ENCODE results near the gene YPEL5. TPM values are rescaled to one million over a fixed set of nuclear protein-coding genes. Genes with fewer than 3 reads are reported as not detected.

YPEL5 gene
- total and polyA plus RNA-seq, 3 experiments from 2014 or later, result 35.7 to 119 (median 38.3) TPM

- H3K9me3 ChIP-seq (ENCODE audit: low read length), result no peaks in the 10 kb centered on the region
- POLR2A ChIA-PET, result no interaction called here
- H3K9me3 Mint-ChIP-seq, result no peaks in the 10 kb centered on the region
Observed at GRCh38 chr2:30122362-30122761, 24.4 kb upstream of the YPEL5 start.

GRCh38 chr2:30127016-30127893 is 19.6 kb upstream of the YPEL5 start:
- ChIA-PET POLR2A (no interaction called here), CTCF (no interaction called here)
- H3K27ac Mint-ChIP-seq, result peak overlapping the region in 1 of 8 donors; percentile 61
- no peak for DNase-seq
- H3K27ac ChIP-seq (ENCODE audit: low read depth, low read length), result no peak overlapping the region
- H3K4me3 Mint-ChIP-seq, result no peak overlapping the region
- H3K4me1 Mint-ChIP-seq, result no peaks in the 10 kb centered on the region
- H3K36me3 Mint-ChIP-seq, result peaks cover 0 to 7% (median 0%) of the 10 kb centered on the region in 3 donors
- H3K9me3 ChIP-seq (ENCODE audit: low read length), result no peaks in the 10 kb centered on the region
- peaks cover 4 to 9% of the 10 kb centered on the region in 2 donors for H3K27me3 Mint-ChIP-seq
- no peaks in the 10 kb centered on the region for H3K27me3 ChIP-seq (ENCODE audit: insufficient read depth, low read length, poor library complexity, severe bottlenecking)
- H3K9me3 Mint-ChIP-seq, result no peaks in the 10 kb centered on the region
- no peak overlapping the region for H3K4me3 ChIP-seq (ENCODE audit: low read length)
- H3K36me3 ChIP-seq (ENCODE audit: insufficient read depth, low read length), result no peaks in the 10 kb centered on the region
- H3K4me1 ChIP-seq (ENCODE audit: insufficient read depth, low read length), result no peaks in the 10 kb centered on the region

More at GRCh38 chr2:30122362-30122761, 24.4 kb upstream of the YPEL5 start:
- Histone ChIP-seq H3K27me3 (ENCODE audit: insufficient read depth, low read length, poor library complexity, severe bottlenecking) (no peaks in the 10 kb centered on the region), H3K4me1 (ENCODE audit: insufficient read depth, low read length) (no peaks in the 10 kb centered on the region), H3K27ac (ENCODE audit: low read depth, low read length) (no peak overlapping the region), H3K36me3 (ENCODE audit: insufficient read depth, low read length) (no peaks in the 10 kb centered on the region), H3K4me3 (ENCODE audit: low read length) (no peak overlapping the region)
- H3K36me3 Mint-ChIP-seq, result peaks cover 0 to 10% (median 0%) of the 10 kb centered on the region in 3 donors
- CTCF ChIA-PET, result interaction anchor here (1.6 kb wide), 1 partner anchor 1211 kb away, joined by 3 read pairs; no protein-coding TSS in a partner anchor
- H3K27me3 Mint-ChIP-seq, result peaks cover 20 to 25% of the 10 kb centered on the region in 2 donors
- H3K4me1 Mint-ChIP-seq, result no peaks in the 10 kb centered on the region
- DNase-seq, result no peak
- H3K27ac Mint-ChIP-seq, result no peak overlapping the region
- H3K4me3 Mint-ChIP-seq, result no peak overlapping the region

- no peak overlapping the region for H3K4me3 Mint-ChIP-seq
- peaks cover 4 to 9% (median 8%) of the 10 kb centered on the region in 3 donors for H3K4me1 Mint-ChIP-seq
- H3K27ac Mint-ChIP-seq, result peak overlapping the region in 1 of 8 donors; percentile 20
- no peaks in the 10 kb centered on the region for H3K36me3 Mint-ChIP-seq
- H3K4me1 ChIP-seq (ENCODE audit: insufficient read depth, low read length), result peaks cover 10% of the 10 kb centered on the region
- ChIA-PET CTCF (no interaction called here), POLR2A (no interaction called here)
- H3K9me3 ChIP-seq (ENCODE audit: low read length), result no peaks in the 10 kb centered on the region
- peaks cover 0 to 18% of the 10 kb centered on the region in 2 donors for H3K27me3 Mint-ChIP-seq
- no peak for DNase-seq
- H3K27me3 ChIP-seq (ENCODE audit: insufficient read depth, low read length, poor library complexity, severe bottlenecking), result no peaks in the 10 kb centered on the region
- no peaks in the 10 kb centered on the region for H3K36me3 ChIP-seq (ENCODE audit: insufficient read depth, low read length)
- H3K4me3 ChIP-seq (ENCODE audit: low read length), result no peak overlapping the region
- no peak overlapping the region for H3K27ac ChIP-seq (ENCODE audit: low read depth, low read length)
- H3K9me3 Mint-ChIP-seq, result no peaks in the 10 kb centered on the region
Observed at GRCh38 chr2:30134582-30134981, 12.2 kb upstream of the YPEL5 start.

- Histone ChIP-seq H3K9me3 (ENCODE audit: low read length) (no peaks in the 10 kb centered on the region), H3K4me1 (ENCODE audit: insufficient read depth, low read length) (peaks cover 10% of the 10 kb centered on the region), H3K27me3 (ENCODE audit: insufficient read depth, low read length, poor library complexity, severe bottlenecking) (no peaks in the 10 kb centered on the region), H3K27ac (ENCODE audit: low read depth, low read length) (no peak overlapping the region), H3K36me3 (ENCODE audit: insufficient read depth, low read length) (no peaks in the 10 kb centered on the region), H3K4me3 (ENCODE audit: low read length) (no peak overlapping the region)
- Mint-ChIP-seq H3K4me1 (peaks cover 5 to 10% (median 9%) of the 10 kb centered on the region in 3 donors), H3K27me3 (peaks cover 0 to 18% of the 10 kb centered on the region in 2 donors), H3K36me3 (no peaks in the 10 kb centered on the region), H3K27ac (no peak overlapping the region), H3K9me3 (no peaks in the 10 kb centered on the region), H3K4me3 (no peak overlapping the region)
- CTCF ChIA-PET, result interaction anchor here (0.8 to 1.8 kb wide), 2 partner anchors 9 to 19 kb away, joined by 3 to 4 read pairs; no protein-coding TSS in a partner anchor
- POLR2A ChIA-PET, result no interaction called here
- DNase-seq, result no peak
Observed at GRCh38 chr2:30135541-30135940, 11.3 kb upstream of the YPEL5 start.

GRCh38 chr2:30136764-30137444 is 9.9 kb upstream of the YPEL5 start:
- POLR2A ChIA-PET, result no interaction called here
- no peaks in the 10 kb centered on the region for H3K9me3 Mint-ChIP-seq

GRCh38 chr2:30139131-30139870 is 7.5 kb upstream of the YPEL5 start:
- Mint-ChIP-seq H3K9me3 (no peaks in the 10 kb centered on the region), H3K27ac (peak overlapping the region in 3 of 8 donors; percentile 1 to 35 (median 26)), H3K27me3 (peaks cover 0 to 18% of the 10 kb centered on the region in 2 donors), H3K36me3 (no peaks in the 10 kb centered on the region), H3K4me3 (peak overlapping the region in 3 of 7 donors; percentile 12 to 47 (median 38)), H3K4me1 (peaks cover 5 to 14% (median 9%) of the 10 kb centered on the region in 3 donors)
- peak in 3 of 5 donors; percentile 26 to 67 (median 52) for DNase-seq
- POLR2A ChIA-PET, result no interaction called here
- H3K4me3 ChIP-seq (ENCODE audit: low read length), result no peak overlapping the region
- H3K9me3 ChIP-seq (ENCODE audit: low read length), result no peaks in the 10 kb centered on the region
- H3K36me3 ChIP-seq (ENCODE audit: insufficient read depth, low read length), result no peaks in the 10 kb centered on the region
- no peaks in the 10 kb centered on the region for H3K27me3 ChIP-seq (ENCODE audit: insufficient read depth, low read length, poor library complexity, severe bottlenecking)
- H3K4me1 ChIP-seq (ENCODE audit: insufficient read depth, low read length), result peaks cover 10% of the 10 kb centered on the region
- H3K27ac ChIP-seq (ENCODE audit: low read depth, low read length), result no peak overlapping the region
- CTCF ChIA-PET, result interaction anchor here (1.0 to 1.3 kb wide), 4 partner anchors 21 to 572 kb away, joined by 3 to 6 read pairs (median 4); no protein-coding TSS in a partner anchor

More at GRCh38 chr2:30136764-30137444, 9.9 kb upstream of the YPEL5 start:
- peaks cover 10% of the 10 kb centered on the region for H3K4me1 ChIP-seq (ENCODE audit: insufficient read depth, low read length)
- Mint-ChIP-seq H3K27me3 (peaks cover 0 to 18% of the 10 kb centered on the region in 2 donors), H3K4me3 (no peak overlapping the region), H3K4me1 (peaks cover 5 to 10% (median 9%) of the 10 kb centered on the region in 3 donors), H3K27ac (no peak overlapping the region), H3K36me3 (no peaks in the 10 kb centered on the region)
- no peak overlapping the region for H3K4me3 ChIP-seq (ENCODE audit: low read length)
- no peak for DNase-seq
- CTCF ChIA-PET, result interaction anchor here (1.2 to 1.8 kb wide), 3 partner anchors 8 to 12 kb away, joined by 3 to 7 read pairs (median 4); partner anchors contain the start of gene YPEL5
- H3K27me3 ChIP-seq (ENCODE audit: insufficient read depth, low read length, poor library complexity, severe bottlenecking), result no peaks in the 10 kb centered on the region
- no peak overlapping the region for H3K27ac ChIP-seq (ENCODE audit: low read depth, low read length)
- H3K9me3 ChIP-seq (ENCODE audit: low read length), result no peaks in the 10 kb centered on the region
- H3K36me3 ChIP-seq (ENCODE audit: insufficient read depth, low read length), result no peaks in the 10 kb centered on the region

- H3K36me3 ChIP-seq (ENCODE audit: insufficient read depth, low read length), result no peaks in the 10 kb centered on the region
- no peak overlapping the region for H3K4me3 Mint-ChIP-seq
- H3K27ac Mint-ChIP-seq, result peak overlapping the region in 3 of 8 donors; percentile 25 to 55 (median 33)
- H3K36me3 Mint-ChIP-seq, result no peaks in the 10 kb centered on the region
- ChIA-PET CTCF (no interaction called here), POLR2A (no interaction called here)
- no peaks in the 10 kb centered on the region for H3K27me3 ChIP-seq (ENCODE audit: insufficient read depth, low read length, poor library complexity, severe bottlenecking)
- peaks cover 25% of the 10 kb centered on the region for H3K4me1 ChIP-seq (ENCODE audit: insufficient read depth, low read length)
- no peaks in the 10 kb centered on the region for H3K9me3 ChIP-seq (ENCODE audit: low read length)
- no peak overlapping the region for H3K4me3 ChIP-seq (ENCODE audit: low read length)
- peaks cover 16 to 30% (median 21%) of the 10 kb centered on the region in 3 donors for H3K4me1 Mint-ChIP-seq
- no peak overlapping the region for H3K27ac ChIP-seq (ENCODE audit: low read depth, low read length)
- H3K9me3 Mint-ChIP-seq, result no peaks in the 10 kb centered on the region
- H3K27me3 Mint-ChIP-seq, result peaks cover 0 to 10% of the 10 kb centered on the region in 2 donors
- DNase-seq, result no peak
Observed at GRCh38 chr2:30141136-30141535, 5.7 kb upstream of the YPEL5 start.
